Testis (tissue), 2 donors: ENCODE measurements around the gene IFITM2.

Source experiments
- POLR2A ChIP-seq: fragments of 450-650 bp; IDR thresholded peaks from one replicate; pipeline ENCODE4 v1.6.1; 2017; ENCODE audit warnings: antibody characterized with exemption, mild to moderate bottlenecking, moderate library complexity
- TF ChIP-seq, protein P1 (sequence below), 3 experiments: fragments of 450-650 bp in 2 of 3; fragments of 200-600 bp in 1 of 3; sonication (generic) in 1 of 3; IDR thresholded peaks; one replicate each; pipeline ENCODE4 v1.5.1; 2016 to 2019; ENCODE audit warnings: antibody characterized with exemption in 3 of 3, mild to moderate bottlenecking in 2 of 3, moderate library complexity in 1 of 3

DNA sequence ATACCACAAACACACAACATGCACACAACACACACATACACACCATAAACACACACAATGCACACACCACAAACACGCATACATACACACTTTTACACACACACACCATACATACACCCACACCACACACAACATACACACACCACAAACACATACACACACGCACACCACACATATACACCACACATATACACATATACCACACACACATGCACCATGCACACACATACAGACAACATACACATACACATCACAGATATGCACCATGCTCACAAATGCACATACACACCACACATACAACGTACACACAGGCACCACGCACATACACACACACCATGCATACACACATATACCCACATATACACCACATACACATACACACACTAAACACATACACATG lies 50.0 kb downstream of the IFITM2 start:
- TF ChIP-seq, protein P1, sequence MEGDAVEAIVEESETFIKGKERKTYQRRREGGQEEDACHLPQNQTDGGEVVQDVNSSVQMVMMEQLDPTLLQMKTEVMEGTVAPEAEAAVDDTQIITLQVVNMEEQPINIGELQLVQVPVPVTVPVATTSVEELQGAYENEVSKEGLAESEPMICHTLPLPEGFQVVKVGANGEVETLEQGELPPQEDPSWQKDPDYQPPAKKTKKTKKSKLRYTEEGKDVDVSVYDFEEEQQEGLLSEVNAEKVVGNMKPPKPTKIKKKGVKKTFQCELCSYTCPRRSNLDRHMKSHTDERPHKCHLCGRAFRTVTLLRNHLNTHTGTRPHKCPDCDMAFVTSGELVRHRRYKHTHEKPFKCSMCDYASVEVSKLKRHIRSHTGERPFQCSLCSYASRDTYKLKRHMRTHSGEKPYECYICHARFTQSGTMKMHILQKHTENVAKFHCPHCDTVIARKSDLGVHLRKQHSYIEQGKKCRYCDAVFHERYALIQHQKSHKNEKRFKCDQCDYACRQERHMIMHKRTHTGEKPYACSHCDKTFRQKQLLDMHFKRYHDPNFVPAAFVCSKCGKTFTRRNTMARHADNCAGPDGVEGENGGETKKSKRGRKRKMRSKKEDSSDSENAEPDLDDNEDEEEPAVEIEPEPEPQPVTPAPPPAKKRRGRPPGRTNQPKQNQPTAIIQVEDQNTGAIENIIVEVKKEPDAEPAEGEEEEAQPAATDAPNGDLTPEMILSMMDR (IDR thresholded peaks at IDR 0.05): no peak
- no peak for TF ChIP-seq POLR2A
